Measurements from ENCODE around the gene MSGN1.
"Not testable (repeated sequence)": the region's sequence is repeated elsewhere in the genome, so short reads cannot be mapped to it uniquely, and the experiment has no call there.

The MSGN1 gene

DNA sequence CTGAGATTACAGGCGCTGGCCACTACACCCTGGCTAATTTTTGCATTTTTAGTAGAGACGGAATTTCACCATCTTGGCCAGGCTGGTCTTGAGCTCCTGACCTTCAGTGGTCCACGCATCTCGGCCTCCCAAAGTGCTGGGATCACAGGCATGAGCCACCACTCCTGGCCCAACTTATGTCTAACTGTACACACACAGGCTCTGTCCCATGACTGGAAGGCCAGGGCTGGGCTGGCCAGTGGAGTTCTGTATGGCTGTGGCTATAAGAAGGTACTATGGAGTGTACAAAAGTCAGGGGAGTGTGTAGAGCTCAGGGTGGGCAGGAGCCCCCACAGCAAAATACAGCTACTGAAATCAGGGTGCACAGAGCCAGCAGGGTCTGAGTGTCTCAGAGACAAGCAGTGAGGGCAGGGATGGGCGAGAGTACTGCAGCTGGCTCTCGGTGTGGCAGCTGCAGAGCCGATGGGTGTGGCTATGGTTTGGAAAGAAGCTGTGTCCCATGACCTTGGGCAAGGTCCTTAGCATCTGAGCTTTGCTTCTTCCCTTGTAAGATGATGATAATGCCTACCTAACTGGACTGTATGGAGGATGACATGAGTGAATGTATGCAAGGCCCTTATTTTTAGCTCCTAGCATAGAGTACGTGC is 10.4 kb upstream of the MSGN1 start:
- DNase-seq = no peak

- no peak for DNase-seq
Measured at GRCh38 chr2:17813010-17813741, 3.1 kb upstream of the MSGN1 start.

- DNase-seq = no peak
Measured at GRCh38 chr2:17813742-17814473, 2.4 kb upstream of the MSGN1 start.

DNA sequence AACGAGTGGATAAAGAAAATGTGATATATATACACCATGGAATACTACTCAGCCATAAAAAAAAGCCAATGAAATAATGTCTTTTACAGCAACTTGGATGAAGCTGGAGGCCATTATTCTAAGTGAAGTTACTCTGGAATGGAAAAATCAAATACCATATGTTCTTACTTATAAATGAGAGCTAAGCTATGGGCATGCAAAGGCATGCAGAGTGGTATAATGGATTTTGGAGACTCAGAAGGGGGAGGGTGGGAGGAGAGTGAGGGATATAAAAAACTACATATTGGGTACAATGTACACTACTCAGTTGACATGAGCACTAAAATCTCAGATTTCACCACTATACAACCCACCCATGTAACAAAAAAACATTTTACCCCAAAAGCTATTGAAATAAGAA is 1.7 kb upstream of the MSGN1 start:
- no peak for DNase-seq

DNA sequence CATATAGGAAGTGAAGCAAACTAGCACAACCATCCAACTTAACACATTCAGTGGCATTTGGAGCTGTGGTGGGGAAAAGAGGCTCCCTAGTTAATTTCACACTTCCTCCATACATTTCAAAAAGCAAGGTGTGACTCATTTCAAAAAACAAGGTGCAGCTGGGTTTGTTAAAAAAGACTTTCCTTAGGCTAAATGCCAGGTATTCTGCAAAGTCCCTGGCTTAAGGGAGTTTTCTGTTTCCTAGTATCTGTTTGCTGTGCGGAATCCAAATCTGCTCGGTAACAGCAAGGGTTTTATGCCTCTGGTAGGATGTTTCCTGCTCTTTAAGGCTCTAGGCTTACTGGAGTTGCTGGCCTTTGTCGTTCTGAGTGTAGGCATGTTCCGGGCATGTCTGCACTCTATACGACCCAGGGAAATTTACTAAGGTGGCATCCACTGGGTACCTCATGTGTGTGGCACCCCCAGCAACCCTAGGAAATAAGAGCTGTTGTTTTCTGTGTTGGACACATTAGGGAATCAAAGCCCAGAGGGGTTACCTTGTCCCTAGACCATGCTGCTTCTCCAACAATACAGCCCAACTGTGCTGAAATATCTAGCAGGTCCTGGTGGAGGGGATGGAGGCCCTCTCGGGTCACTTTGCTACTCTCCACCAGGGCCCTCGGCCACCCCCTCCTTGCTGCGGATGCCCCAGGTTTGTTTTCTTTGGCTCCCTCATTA is 634 bp upstream of the MSGN1 start:
- DNase-seq = no peak

DNA sequence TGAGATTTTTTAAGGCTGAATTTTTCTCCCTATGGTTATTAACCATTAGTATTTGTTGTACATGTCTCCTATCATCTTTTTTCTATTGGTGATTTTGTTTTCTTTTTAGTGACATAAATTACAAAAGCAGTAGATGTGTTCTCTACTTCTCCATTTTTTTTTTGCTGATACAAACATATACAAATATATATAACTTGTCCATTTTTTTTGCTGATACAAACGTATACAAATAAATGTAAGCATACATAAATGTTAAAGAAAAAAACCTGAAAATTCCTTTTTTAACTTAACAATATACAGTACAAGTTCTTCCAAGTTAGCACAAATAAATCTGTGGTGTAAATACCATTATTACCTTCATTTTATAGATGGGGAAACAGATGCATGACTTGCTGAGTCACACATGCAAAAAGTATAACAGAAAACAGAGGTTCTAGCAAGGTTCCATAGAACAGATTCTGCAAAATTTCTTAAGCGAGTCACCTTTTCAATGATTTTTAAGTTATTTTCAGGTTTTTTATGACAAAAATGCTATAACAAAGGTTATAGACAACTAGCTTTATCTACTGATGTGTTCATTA is 2.1 kb downstream of the MSGN1 start:
- no peak for DNase-seq

GRCh38 chr2:17821080-17821479 is 4.8 kb downstream of the MSGN1 start:
- no peak for DNase-seq

DNA sequence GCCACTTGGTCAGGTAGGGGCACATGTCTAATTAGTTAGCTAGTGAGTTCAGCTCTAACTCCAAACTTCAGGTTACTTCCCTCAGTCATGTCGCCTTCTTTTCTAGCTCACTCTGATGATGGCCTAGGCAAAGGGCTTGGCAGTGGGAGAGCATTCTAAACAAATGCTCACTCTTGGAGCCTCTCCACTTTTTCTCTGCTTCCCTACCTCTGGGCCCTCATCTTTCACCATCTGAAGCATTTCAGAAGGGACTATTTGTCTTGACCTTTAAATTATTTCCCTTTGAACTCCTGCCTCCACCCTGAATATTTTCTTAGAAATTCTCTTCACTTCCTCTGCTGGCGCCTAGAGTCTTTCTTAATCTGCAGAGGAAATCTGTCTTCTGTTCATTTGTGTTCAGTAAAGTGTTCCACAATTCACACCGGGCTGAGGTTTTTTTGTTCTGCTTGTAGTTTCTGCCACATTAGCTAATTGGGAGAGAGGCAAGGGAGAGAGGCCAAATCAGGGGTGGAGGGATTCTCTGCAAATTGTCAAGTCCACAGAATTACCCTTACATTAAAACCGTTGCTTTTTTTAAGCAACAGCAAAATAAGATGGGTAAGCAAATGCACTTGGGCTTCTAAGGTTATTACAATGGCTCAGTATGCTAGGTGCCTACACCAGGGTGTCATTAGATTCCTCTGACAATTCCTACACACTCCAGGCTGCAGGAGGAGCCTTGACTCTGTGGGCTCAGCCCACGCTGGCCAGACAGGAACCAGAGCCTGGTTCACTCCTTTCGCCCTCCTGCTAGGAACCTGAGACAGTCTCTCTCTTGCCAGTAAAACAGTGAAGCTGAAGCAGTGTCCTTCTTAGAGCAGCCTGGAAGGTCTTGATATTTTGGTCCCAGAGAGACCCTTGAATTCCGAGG is 5.5 kb downstream of the MSGN1 start:
- no peak for DNase-seq

- DNase-seq = no peak
Measured at GRCh38 chr2:17822445-17823117, 6.3 kb downstream of the MSGN1 start.

DNA sequence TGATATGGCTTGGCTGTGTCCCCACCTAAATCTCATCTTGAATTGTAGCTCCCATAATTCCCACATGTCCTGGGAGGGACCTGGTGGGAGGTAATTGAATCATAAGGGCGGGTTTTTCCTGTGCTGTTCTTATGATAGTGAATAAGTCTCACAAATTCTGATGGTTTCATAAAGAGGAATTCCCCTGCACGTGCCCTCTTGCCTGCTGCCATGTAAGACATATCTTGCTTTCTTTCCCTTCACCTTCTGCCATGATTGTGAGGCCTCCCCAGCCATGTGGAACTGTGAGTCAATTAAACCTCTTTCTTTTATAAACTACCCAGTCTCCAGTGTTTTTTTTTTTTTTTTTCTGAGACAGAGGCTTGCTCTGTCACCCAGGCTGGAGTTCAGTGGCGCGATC is 7.4 kb downstream of the MSGN1 start:
- not testable (repeated sequence) for DNase-seq

GRCh38 chr2:17827316-17827715 is 11.1 kb downstream of the MSGN1 start:
- DNase-seq = no peak

DNA sequence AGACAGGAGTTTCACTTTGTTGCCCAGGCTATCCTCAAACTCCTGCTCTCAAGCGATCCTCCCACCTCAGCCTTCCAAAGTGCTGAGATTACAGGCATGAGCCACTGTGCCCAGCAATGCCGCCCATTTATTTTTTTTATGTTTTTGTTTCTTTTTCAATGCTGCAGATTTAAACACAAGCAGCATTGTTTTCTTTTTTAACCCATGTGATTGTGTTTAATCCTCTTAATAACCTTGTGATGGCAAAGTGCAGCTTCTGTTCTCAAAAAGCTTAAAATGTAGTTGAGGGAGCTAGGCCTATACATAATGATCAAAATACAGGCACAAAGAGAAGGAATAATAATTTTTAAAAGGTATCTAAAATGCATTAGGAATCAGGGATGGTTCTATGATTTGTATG is 11.5 kb downstream of the MSGN1 start:
- DNase-seq = no peak

DNA sequence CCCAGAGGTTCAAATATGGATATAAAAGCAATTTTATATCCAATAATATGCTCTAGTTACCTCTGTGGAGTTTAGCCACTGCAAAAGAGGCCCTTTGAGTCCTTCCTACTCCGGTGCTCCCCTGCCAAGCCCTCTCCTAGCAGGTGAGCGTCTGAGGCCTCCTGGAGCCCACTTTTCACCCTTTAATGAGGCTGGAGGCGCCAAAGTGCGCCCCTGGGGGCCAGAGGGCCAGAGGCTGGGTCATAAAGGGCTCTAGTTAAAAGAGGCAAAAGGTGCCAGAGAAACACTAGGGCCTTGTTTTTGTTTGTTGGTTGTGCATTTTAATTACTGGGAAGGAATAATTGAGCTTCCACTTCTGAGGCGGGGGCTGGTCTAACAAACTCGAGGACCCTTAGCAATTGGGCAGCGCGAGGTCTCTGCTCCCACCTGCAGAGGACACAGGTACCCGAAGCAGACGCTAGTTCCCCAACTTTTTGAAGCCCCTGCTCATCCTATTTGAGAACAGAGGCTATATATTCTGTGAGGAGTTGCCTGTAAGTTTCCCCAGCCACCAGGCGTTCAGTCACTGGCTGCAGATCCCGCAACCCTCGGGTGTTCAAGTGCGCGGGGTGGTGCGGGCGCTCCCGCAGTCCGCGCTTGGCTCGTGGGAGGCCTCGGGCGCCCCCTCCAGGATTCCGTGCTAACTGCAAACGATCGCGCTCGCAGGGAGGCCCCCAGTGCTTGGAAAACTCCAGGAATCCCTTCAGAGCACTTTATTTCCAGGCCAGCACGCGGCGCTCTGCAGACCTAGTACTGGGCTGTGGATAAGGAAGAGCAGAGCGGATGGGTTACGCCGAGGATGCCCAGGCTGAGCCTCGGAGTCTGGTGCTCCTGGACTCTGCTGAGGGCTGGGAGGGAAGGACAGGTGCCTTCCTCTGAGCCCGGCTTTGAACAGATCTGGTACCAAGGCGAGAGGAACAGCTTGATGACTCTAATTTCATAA is 14.1 kb downstream of the MSGN1 start:
- peak; percentile 14 for DNase-seq

- DNase-seq = no peak
Measured at GRCh38 chr2:17835516-17835915, 19.3 kb downstream of the MSGN1 start.

DNA sequence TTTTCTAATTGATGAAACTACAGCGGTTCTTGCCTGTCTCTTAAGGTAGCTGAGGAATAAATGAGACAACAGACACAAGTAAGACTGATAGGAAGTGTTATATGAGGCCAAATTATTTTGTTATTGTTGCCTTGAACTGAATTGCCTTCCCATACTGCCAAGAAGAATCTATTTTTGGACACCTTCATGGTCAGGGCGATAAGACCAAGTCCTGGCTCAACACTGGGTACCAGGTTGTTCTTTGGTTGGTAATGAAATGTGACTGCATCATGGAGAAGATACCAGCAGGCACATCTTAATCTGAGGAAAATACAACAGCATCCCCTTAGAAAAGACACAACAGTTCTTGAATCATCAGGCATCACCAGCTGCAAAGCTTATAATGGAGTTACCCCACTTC is 23.7 kb downstream of the MSGN1 start:
- no peak for DNase-seq

- DNase-seq = no peak
Measured at GRCh38 chr2:17843457-17843856, 27.2 kb downstream of the MSGN1 start.

- no peak for DNase-seq
Measured at GRCh38 chr2:17845806-17846205, 29.5 kb downstream of the MSGN1 start.

- no peak for DNase-seq
Measured at GRCh38 chr2:17846676-17847075, 30.4 kb downstream of the MSGN1 start.

- no peak for DNase-seq
Measured at GRCh38 chr2:17847236-17847635, 31.0 kb downstream of the MSGN1 start.

GRCh38 chr2:17849275-17849674 is 33.0 kb downstream of the MSGN1 start:
- DNase-seq = no peak
